GM18867 (cell line): ENCODE results near the gene TTL.
A peak's percentile ranks its signal among the peaks of the same experiment; 100 is the strongest.
"Not testable (repeated sequence)": the region's sequence is repeated elsewhere in the genome, so short reads cannot be mapped to it uniquely, and the experiment has no call there.

ENCODE experiments used
- ATAC-seq: cut with Tn5 transposase; IDR thresholded peaks from one replicate; pipeline ENCODE4 v1.9.1; 2021; ENCODE audit warnings: mild to moderate bottlenecking, moderate library complexity; ENCODE audit not compliant: unreplicated experiment

Gene TTL

GRCh38 chr2:112481528-112482233 is at the start of gene TTL:
Gene TTL, plus strand, starts transcription at chr2:112482156. Its CDS starts 189 bp downstream, at chr2:112482345.
- ATAC-seq = peak; percentile 79

GRCh38 chr2:112432390-112432734 is 49.6 kb upstream of the TTL start:
- ATAC-seq = not testable (repeated sequence)

- ATAC-seq = not testable (repeated sequence)
These were observed 49.0 kb upstream of the TTL start for GRCh38 chr2:112432735-112433479.

- peak; percentile 89 for ATAC-seq
These were observed 48.5 kb upstream of the TTL start, which contains the start of gene RGPD8 for GRCh38 chr2:112433480-112433879. Gene RGPD8, minus strand, starts transcription at chr2:112433645. Its CDS starts 192 bp downstream, at chr2:112433453.

GRCh38 chr2:112433932-112434730 is 47.8 kb upstream of the TTL start:
- ATAC-seq = no peak

GRCh38 chr2:112434890-112435715 is 46.9 kb upstream of the TTL start:
- not testable (repeated sequence) for ATAC-seq

- ATAC-seq = not testable (repeated sequence)
These were observed 46.1 kb upstream of the TTL start for GRCh38 chr2:112435716-112436431.

- ATAC-seq = not testable (repeated sequence)
These were observed 45.0 kb upstream of the TTL start for GRCh38 chr2:112436993-112437392.

GRCh38 chr2:112437405-112437831 is 44.5 kb upstream of the TTL start:
- not testable (repeated sequence) for ATAC-seq

GRCh38 chr2:112438603-112439261 is 43.2 kb upstream of the TTL start:
- not testable (repeated sequence) for ATAC-seq

GRCh38 chr2:112444256-112444655 is 37.7 kb upstream of the TTL start:
- not testable (repeated sequence) for ATAC-seq

- no peak for ATAC-seq
These were observed 32.1 kb upstream of the TTL start for GRCh38 chr2:112449854-112450253.

GRCh38 chr2:112451317-112451716 is 30.6 kb upstream of the TTL start:
- ATAC-seq = no peak

GRCh38 chr2:112454586-112454985 is 27.4 kb upstream of the TTL start:
- ATAC-seq = no peak

- no peak for ATAC-seq
These were observed 22.6 kb upstream of the TTL start for GRCh38 chr2:112459372-112459771.

GRCh38 chr2:112462178-112462577 is 19.8 kb upstream of the TTL start:
- no peak for ATAC-seq

- no peak for ATAC-seq
These were observed 18.7 kb upstream of the TTL start for GRCh38 chr2:112463256-112463655.

- ATAC-seq = no peak
These were observed 16.6 kb upstream of the TTL start for GRCh38 chr2:112465382-112465781.

- ATAC-seq = no peak
These were observed 9.3 kb upstream of the TTL start for GRCh38 chr2:112472547-112473263.
